Stomach (tissue), 9 donors: ENCODE data around the gene PARD6A. TPM values are rescaled to one million over a fixed set of nuclear protein-coding genes. Genes with fewer than 3 reads are reported as not detected.

Experiments used
- DNase-seq, 2 donors: peaks; one replicate each; pipeline versions ENCODE4 v3.0.0 to v3.0.0-alpha.2; 2013 to 2019
- H3K27ac ChIP-seq, 5 donors: fragments of 200-600 bp in 4 of 5; sonication (generic) in 4 of 5; one replicate each; pipeline ENCODE4 v1.5.1; 2013 to 2019; ENCODE audit warnings: mild to moderate bottlenecking in 1 of 5, moderate library complexity in 1 of 5
- H3K27me3 ChIP-seq, 3 donors: fragments of 200-600 bp; sonication (generic); one replicate each; pipeline ENCODE4 v1.5.1; 2017 to 2019; ENCODE audit warnings: mixed run types in 1 of 3
- H3K36me3 ChIP-seq, 4 donors: fragments of 200-600 bp; sonication (generic); 1 replicate in 3 of 4; 2 replicates in 1 of 4; pipeline ENCODE4 v1.5.1; 2016 to 2019
- H3K4me1 ChIP-seq, 4 donors: fragments of 200-600 bp; sonication (generic); one replicate each; pipeline ENCODE4 v1.5.1; 2016 to 2019
- H3K4me3 ChIP-seq, 4 donors: fragments of 200-600 bp; sonication (generic) in 3 of 4; one replicate each; pipeline ENCODE4 v1.5.1; 2016 to 2019; ENCODE audit warnings: mild to moderate bottlenecking in 1 of 4
- H3K9me3 ChIP-seq, 4 donors: fragments of 200-600 bp; sonication (generic); one replicate each; pipeline ENCODE4 v1.5.1; 2016 to 2019
- EP300 ChIP-seq: sonication (generic); formaldehyde crosslinking; IDR thresholded peaks from one replicate; pipeline ENCODE4 v1.6.1; 2017; ENCODE audit warnings: antibody characterized with exemption
- POLR2A ChIP-seq, 4 donors: fragments of 450-650 bp; IDR thresholded peaks; one replicate each; pipeline ENCODE4 v1.6.1; 2016; ENCODE audit warnings: antibody characterized with exemption in 4 of 4, control low read depth in 2 of 4, mild to moderate bottlenecking in 1 of 4, moderate library complexity in 1 of 4
- POLR2AphosphoS5 ChIP-seq, 3 donors: sonication (generic); formaldehyde crosslinking; IDR thresholded peaks; one replicate each; pipeline ENCODE4 v1.6.1; 2016; ENCODE audit warnings: antibody characterized with exemption in 3 of 3
- WGBS, 5 donors: extraction: QIAGEN DNeasy Blood & Tissue Kit in 3 of 5; methylation state at CpG; one replicate each; pipeline versions ENCODE4 v1.1.5 to v1.1.7; 2013 to 2018; 5-methylcytosine and 5-hydroxymethylcytosine counted together
- intact Hi-C: fragments of 100-400 bp; cut with DNase I; formaldehyde crosslinking; loops from one replicate; pipeline ENCODE4 v1.15.1; 2023; ENCODE audit warnings: low total_unique reads
- polyA plus RNA-seq, 3 donors: library from polyadenylated mRNA; stranded (reverse); fragments of 200-250 nt; gene quantifications; one replicate each; pipeline ENCODE4 v1.2.3, GENCODE V29; 2013
- total RNA-seq, 5 donors: library from RNA; depleted of rRNA; stranded (reverse); fragments of >200 nt; gene quantifications; one replicate each; pipeline versions ENCODE4 v1.1.0 to v1.2.3, GENCODE V29; 2014 to 2016
- TF ChIP-seq, protein P1 (sequence below), 7 experiments: fragments of 450-650 bp in 4 of 7; fragments of 200-600 bp in 3 of 7; sonication (generic) in 3 of 7; IDR thresholded peaks; one replicate each; pipeline ENCODE4 v1.5.1; 2016 to 2019; ENCODE audit warnings: antibody characterized with exemption in 7 of 7, control low read depth in 2 of 7, mild to moderate bottlenecking in 1 of 7
- donor health status: healthy with polysubstance abuse.
- donor health status: Bipolar disorder and iron deficiency.
- donor health status: healthy.

PARD6A gene
- total and polyA plus RNA-seq, 8 donors = 1.1 to 56.7 (median 7.1) TPM

DNA sequence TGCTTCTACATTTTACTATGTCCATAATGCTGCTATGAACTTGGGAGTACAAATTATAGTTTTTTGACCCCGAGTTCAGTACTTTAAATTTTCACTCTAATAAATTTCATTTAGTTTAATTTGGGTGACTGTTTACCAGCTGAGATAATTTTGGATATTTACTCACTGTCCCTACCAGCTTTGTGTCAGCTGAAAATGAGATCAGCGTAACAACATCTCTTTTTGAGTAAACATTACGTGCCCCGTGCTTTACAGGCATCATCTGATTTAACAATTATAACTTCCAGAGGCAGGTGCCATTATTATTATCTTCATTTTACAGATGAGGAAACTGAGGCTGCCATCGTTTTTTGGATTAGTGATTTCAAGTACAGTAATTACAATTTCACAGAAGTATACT, 43.4 kb downstream of the PARD6A start:
- intact Hi-C loops = no loop called here
- Histone ChIP-seq H3K4me3 (no peak overlapping the region), H3K9me3 (peaks cover 0 to 5% (median 2%) of the 10 kb centered on the region in 4 donors), H3K27me3 (no peaks in the 10 kb centered on the region), H3K4me1 (peaks cover 0 to 7% (median 2%) of the 10 kb centered on the region in 4 donors), H3K36me3 (peaks cover 0 to 5% (median under 1%) of the 10 kb centered on the region in 4 donors), H3K27ac (no peak overlapping the region)
- TF ChIP-seq EP300 (no peak), POLR2AphosphoS5 (IDR thresholded peaks at IDR 0.05) (no peak), POLR2A (IDR thresholded peaks at IDR 0.05) (no peak)
- TF ChIP-seq, protein P1, sequence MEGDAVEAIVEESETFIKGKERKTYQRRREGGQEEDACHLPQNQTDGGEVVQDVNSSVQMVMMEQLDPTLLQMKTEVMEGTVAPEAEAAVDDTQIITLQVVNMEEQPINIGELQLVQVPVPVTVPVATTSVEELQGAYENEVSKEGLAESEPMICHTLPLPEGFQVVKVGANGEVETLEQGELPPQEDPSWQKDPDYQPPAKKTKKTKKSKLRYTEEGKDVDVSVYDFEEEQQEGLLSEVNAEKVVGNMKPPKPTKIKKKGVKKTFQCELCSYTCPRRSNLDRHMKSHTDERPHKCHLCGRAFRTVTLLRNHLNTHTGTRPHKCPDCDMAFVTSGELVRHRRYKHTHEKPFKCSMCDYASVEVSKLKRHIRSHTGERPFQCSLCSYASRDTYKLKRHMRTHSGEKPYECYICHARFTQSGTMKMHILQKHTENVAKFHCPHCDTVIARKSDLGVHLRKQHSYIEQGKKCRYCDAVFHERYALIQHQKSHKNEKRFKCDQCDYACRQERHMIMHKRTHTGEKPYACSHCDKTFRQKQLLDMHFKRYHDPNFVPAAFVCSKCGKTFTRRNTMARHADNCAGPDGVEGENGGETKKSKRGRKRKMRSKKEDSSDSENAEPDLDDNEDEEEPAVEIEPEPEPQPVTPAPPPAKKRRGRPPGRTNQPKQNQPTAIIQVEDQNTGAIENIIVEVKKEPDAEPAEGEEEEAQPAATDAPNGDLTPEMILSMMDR (IDR thresholded peaks at IDR 0.05) = no peak
- DNase-seq = no peak
- WGBS, 5 donors = 82 to 89% (median 86%) methylated on average over 5 of the region's 5 CpGs

- 88 to 100% (median 98%) methylated on average over 4 of the region's 4 CpGs for WGBS, 5 donors
Measured at GRCh38 chr16:67707210-67707609, 46.5 kb downstream of the PARD6A start.

DNA sequence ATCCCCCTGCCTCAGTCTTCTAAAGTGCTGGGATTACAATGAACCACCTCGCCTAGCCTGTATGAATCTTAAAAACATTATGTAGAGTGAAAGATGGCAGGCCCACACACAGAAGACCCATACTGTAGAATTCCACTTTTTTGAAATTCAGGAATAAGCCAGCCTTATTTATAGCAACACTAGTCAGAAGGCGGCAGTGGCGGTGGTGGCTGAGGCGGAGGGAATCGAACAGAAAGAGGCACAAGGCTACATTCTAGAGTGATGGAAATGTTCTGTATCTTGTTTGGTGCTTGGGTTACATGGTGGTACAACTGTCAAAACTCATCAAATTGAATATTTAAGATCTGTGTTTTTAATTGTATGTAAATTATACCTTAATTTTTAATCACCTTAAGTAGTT, 47.0 kb downstream of the PARD6A start:
- intact Hi-C loops = no loop called here
- H3K27me3 ChIP-seq = no peaks in the 10 kb centered on the region
- H3K27ac ChIP-seq = no peak overlapping the region
- WGBS, 5 donors = 97 to 99% (median 97%) methylated on average over 5 of the region's 5 CpGs
- no peaks in the 10 kb centered on the region for H3K36me3 ChIP-seq
- no peak for DNase-seq
- H3K9me3 ChIP-seq = no peaks in the 10 kb centered on the region
- H3K4me3 ChIP-seq = no peak overlapping the region
- H3K4me1 ChIP-seq = peaks cover 0 to 14% (median 7%) of the 10 kb centered on the region in 4 donors
- no peak for TF ChIP-seq EP300
- TF ChIP-seq POLR2AphosphoS5 (IDR thresholded peaks at IDR 0.05) = no peak
- TF ChIP-seq, protein P1 (IDR thresholded peaks at IDR 0.05) = no peak
- no peak for TF ChIP-seq POLR2A (IDR thresholded peaks at IDR 0.05)

More at GRCh38 chr16:67707210-67707609, 46.5 kb downstream of the PARD6A start:
- DNase-seq = no peak
- intact Hi-C loops = no loop called here
- no peaks in the 10 kb centered on the region for H3K9me3 ChIP-seq
- TF ChIP-seq EP300 = no peak
- TF ChIP-seq POLR2AphosphoS5 (IDR thresholded peaks at IDR 0.05) = no peak
- peaks cover 0 to 14% (median 7%) of the 10 kb centered on the region in 4 donors for H3K4me1 ChIP-seq
- H3K27ac ChIP-seq = no peak overlapping the region
- no peaks in the 10 kb centered on the region for H3K27me3 ChIP-seq
- H3K4me3 ChIP-seq = no peak overlapping the region
- H3K36me3 ChIP-seq = no peaks in the 10 kb centered on the region

DNA sequence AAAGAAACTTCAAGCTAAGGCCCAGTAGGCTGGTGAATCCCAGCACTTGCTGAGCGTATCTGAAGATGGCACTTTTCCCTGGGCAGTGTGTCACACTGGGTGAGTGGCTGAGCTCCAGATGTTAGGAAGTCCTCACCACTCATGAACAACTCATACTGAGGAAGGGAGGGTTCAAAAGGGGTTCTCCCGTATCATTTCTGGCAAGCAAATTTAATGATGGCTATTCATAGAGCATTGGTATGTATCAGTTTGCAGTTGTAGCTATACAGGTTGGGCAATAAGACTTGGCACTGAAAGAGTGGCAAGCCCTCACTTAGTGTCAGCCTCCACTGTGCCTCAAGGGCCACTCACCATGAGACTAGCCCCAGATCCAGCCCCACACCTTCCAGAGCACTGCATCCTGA, 47.6 kb downstream of the PARD6A start:
- no peaks in the 10 kb centered on the region for H3K27me3 ChIP-seq
- intact Hi-C loops = no loop called here
- DNase-seq = no peak

GRCh38 chr16:67709050-67709449, 48.3 kb downstream of the PARD6A start:
- peaks cover 0 to 18% (median 7%) of the 10 kb centered on the region in 4 donors for H3K4me1 ChIP-seq
- no peak overlapping the region for H3K27ac ChIP-seq
- no peaks in the 10 kb centered on the region for H3K27me3 ChIP-seq
- intact Hi-C loops = no loop called here
- TF ChIP-seq POLR2AphosphoS5 (IDR thresholded peaks at IDR 0.05) = no peak
- no peak for TF ChIP-seq POLR2A (IDR thresholded peaks at IDR 0.05)
- TF ChIP-seq, protein P1 (IDR thresholded peaks at IDR 0.05) = no peak
- TF ChIP-seq EP300 = no peak
- 92 to 100% (median 97%) methylated on average over 1 of the region's 1 CpG for WGBS, 5 donors
- H3K9me3 ChIP-seq = no peaks in the 10 kb centered on the region
- H3K36me3 ChIP-seq = no peaks in the 10 kb centered on the region
- no peak for DNase-seq
- no peak overlapping the region for H3K4me3 ChIP-seq

More for the DNA sequence above, 47.6 kb downstream of the PARD6A start:
- Histone ChIP-seq H3K9me3 (no peaks in the 10 kb centered on the region), H3K36me3 (no peaks in the 10 kb centered on the region), H3K27ac (no peak overlapping the region), H3K4me1 (peaks cover 0 to 14% (median 7%) of the 10 kb centered on the region in 4 donors), H3K4me3 (no peak overlapping the region)
- TF ChIP-seq EP300 = no peak
- TF ChIP-seq, protein P1 (IDR thresholded peaks at IDR 0.05) = no peak
- no peak for TF ChIP-seq POLR2A (IDR thresholded peaks at IDR 0.05)
- TF ChIP-seq POLR2AphosphoS5 (IDR thresholded peaks at IDR 0.05) = no peak
- WGBS, 5 donors = 63 to 80% (median 74%) methylated on average over 2 of the region's 2 CpGs
